Activated CD8-positive, alpha-beta T cell treated with anti-CD3 and anti-CD28 coated beads for 36 hours (primary cell): ENCODE results near the gene DDX23. TPM values are rescaled to one million over a fixed set of nuclear protein-coding genes. Genes with fewer than 3 reads are reported as not detected.
A peak's percentile ranks its signal among the peaks of the same experiment; 100 is the strongest.

Experiments used
- ATAC-seq: fragments of 200-7000 bp; cut with Tn5 transposase; one replicate; pipeline ENCODE4 v1.10.0; 2021; ENCODE audit warnings: mild to moderate bottlenecking, moderate library complexity
- CTCF ChIA-PET: fragments of 350-600 bp; sonication (Branson Sonifier 250); formaldehyde crosslinking; loops from one replicate; lab custom pipeline; 2021; ENCODE audit warnings: antibody characterized with exemption; lab: Charles Lee
- POLR2A ChIA-PET: fragments of 350-600 bp; sonication (Branson Sonifier 250); formaldehyde crosslinking; loops from one replicate; lab custom pipeline; 2021; ENCODE audit warnings: antibody characterized with exemption; lab: Charles Lee
- DNase-seq: peaks from one replicate; pipeline ENCODE4 v3.0.0-alpha.2; 2020
- H3K27ac Mint-ChIP-seq: one replicate; pipeline ENCODE4 v1.8.0; 2021; ENCODE audit warnings: mild to moderate bottlenecking, mixed read lengths
- H3K27me3 Mint-ChIP-seq: one replicate; pipeline ENCODE4 v1.8.0; 2021; ENCODE audit warnings: mixed read lengths
- H3K36me3 Mint-ChIP-seq: one replicate; pipeline ENCODE4 v1.8.0; 2021; ENCODE audit warnings: low read depth, mixed read lengths
- H3K4me1 Mint-ChIP-seq: one replicate; pipeline ENCODE4 v1.8.0; 2021; ENCODE audit warnings: low read depth, mixed read lengths
- H3K4me3 Mint-ChIP-seq: one replicate; pipeline ENCODE4 v1.8.0; 2021; ENCODE audit warnings: mild to moderate bottlenecking, moderate library complexity, mixed read lengths
- H3K9me3 Mint-ChIP-seq: one replicate; pipeline ENCODE4 v1.8.0; 2021; ENCODE audit warnings: mixed read lengths
- intact Hi-C: fragments of 100-400 bp; cut with micrococcal nuclease; formaldehyde crosslinking; loops from one replicate; pipeline ENCODE4 v1.10.0; 2022
- total RNA-seq, 2 experiments: library from RNA; stranded (reverse); gene quantifications; one replicate each; pipeline ENCODE4 v1.2.3, GENCODE V29; 2021
- TF ChIP-seq, protein P1 (sequence below): fragments of 200-600 bp; IDR thresholded peaks from one replicate; pipeline ENCODE4 v1.8.0; 2022; ENCODE audit warnings: antibody characterized with exemption, mild to moderate bottlenecking

The DDX23 gene
- total RNA-seq, 2 experiments from 2014 or later: 84.5 to 95.6 TPM

DNA sequence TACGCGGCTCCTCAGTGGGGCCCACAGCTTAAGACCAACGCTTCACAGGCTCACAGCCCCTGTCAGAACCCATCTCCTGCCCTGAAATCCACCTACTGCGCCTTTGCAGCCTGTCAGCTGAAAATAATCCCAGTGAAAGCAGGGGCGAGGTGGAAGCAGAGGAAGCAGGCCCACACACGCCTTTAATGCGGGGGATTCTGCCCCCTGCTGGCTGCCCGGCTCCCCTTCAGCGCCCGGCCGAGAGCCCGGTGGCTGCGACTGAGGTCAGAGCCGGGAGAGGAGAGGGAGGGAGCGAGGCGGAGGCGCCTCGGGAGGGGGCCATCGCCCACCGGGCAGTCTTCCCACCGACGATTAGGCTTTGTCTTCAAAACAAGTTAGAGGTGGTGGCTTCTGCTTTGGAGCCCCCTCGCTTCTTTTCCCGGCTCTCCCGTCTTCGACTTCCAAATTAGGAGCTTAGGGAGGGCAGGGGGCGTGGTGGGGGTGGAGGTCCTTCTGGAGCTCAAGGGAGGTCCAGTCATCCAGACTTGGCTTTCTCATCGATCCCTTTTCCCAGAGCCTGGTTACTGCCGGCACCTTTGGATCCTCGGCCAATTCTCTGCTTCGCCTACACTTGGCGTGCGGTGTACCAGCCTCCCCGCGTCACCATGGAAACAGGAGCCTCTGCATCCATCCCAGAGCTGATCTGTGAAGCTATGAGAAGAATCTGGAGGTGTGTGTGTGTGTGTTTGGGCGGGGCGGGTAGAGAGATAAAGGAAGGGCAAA lies 38.9 kb upstream of the DDX23 start:
- no peaks in the 10 kb centered on the region for H3K9me3 Mint-ChIP-seq
- DNase-seq: peak; percentile 86
- POLR2A ChIA-PET: interaction anchor here (1.0 to 2.5 kb wide), 5 partner anchors 8 to 38 kb away, joined by 3 to 13 read pairs (median 3); no protein-coding TSS in a partner anchor
- ATAC-seq: peak; percentile 97
- CTCF ChIA-PET: interaction anchor here (0.6 to 5.3 kb wide), 52 partner anchors 8 to 349 kb away, joined by 3 to 294 read pairs (median 6); partner anchors contain the start of genes ARF3, DDX23, FKBP11 and KANSL2
- intact Hi-C loops: loop anchor here (1.0 kb wide), 1 partner anchor 38 kb away; no protein-coding TSS in a partner anchor
- H3K36me3 Mint-ChIP-seq: no peaks in the 10 kb centered on the region
- TF ChIP-seq, protein P1, sequence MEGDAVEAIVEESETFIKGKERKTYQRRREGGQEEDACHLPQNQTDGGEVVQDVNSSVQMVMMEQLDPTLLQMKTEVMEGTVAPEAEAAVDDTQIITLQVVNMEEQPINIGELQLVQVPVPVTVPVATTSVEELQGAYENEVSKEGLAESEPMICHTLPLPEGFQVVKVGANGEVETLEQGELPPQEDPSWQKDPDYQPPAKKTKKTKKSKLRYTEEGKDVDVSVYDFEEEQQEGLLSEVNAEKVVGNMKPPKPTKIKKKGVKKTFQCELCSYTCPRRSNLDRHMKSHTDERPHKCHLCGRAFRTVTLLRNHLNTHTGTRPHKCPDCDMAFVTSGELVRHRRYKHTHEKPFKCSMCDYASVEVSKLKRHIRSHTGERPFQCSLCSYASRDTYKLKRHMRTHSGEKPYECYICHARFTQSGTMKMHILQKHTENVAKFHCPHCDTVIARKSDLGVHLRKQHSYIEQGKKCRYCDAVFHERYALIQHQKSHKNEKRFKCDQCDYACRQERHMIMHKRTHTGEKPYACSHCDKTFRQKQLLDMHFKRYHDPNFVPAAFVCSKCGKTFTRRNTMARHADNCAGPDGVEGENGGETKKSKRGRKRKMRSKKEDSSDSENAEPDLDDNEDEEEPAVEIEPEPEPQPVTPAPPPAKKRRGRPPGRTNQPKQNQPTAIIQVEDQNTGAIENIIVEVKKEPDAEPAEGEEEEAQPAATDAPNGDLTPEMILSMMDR: peak; percentile 98
- H3K4me3 Mint-ChIP-seq: no peak overlapping the region
- peaks cover 7% of the 10 kb centered on the region for H3K27me3 Mint-ChIP-seq
- H3K27ac Mint-ChIP-seq: no peak overlapping the region
- H3K4me1 Mint-ChIP-seq: no peaks in the 10 kb centered on the region

- TF ChIP-seq, protein P1: no peak
- Mint-ChIP-seq H3K4me3 (no peak overlapping the region), H3K9me3 (no peaks in the 10 kb centered on the region), H3K4me1 (no peaks in the 10 kb centered on the region), H3K27me3 (peaks cover 7% of the 10 kb centered on the region), H3K36me3 (no peaks in the 10 kb centered on the region), H3K27ac (no peak overlapping the region)
- CTCF ChIA-PET: interaction anchor here (0.6 to 5.3 kb wide), 37 partner anchors 9 to 313 kb away, joined by 3 to 294 read pairs (median 8); partner anchors contain the start of genes ARF3, DDX23, FKBP11 and RND1
- intact Hi-C loops: no loop called here
- no peak for DNase-seq
- POLR2A ChIA-PET: interaction anchor here (1.0 to 2.5 kb wide), 2 partner anchors 24 to 37 kb away, joined by 3 to 13 read pairs; no protein-coding TSS in a partner anchor
- ATAC-seq: no peak
Observed at GRCh38 chr12:48889679-48890078, 37.7 kb upstream of the DDX23 start.

DNA sequence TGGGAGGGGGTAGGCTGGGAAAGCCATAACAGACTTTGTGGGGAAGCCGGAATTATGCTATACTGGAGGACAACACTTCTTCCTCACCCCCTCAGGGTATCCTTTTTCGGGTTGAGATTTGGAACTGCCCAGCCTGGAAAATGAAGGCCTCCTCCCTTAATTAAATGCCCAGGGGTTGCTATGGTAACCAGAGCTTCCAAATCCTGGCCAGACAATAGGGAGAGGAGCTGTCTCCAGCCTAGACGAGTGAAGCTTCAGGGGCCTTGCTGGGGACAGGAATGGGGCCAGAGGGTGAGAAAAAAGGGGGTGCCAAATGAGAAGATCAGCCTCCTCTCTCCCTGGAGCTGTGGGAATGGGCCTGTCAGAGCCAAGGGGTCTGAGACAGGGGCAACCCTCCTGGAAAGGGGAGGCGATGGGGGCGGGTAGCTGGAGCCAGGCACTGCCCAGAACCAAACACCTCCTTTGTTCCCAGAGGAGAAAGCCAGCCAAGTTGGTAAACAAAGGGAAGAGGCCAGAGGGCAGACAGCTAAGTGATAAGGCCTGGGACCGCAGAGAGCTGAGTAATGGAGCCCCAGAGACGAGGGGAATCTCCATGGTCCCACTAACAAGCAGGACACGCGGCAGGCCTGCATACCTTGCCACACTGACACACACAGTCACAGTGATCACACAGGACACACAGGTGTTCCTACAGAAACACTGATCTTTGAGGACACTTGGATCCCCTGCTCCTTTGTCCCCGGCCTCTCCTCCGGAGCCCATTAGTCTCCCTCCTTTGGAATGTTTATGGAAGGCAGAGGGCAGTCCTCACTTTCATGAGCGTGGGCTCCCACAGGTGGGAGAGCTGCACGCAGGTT lies 31.6 kb upstream of the DDX23 start:
- Mint-ChIP-seq H3K4me3 (no peak overlapping the region), H3K27me3 (peaks cover 22% of the 10 kb centered on the region), H3K4me1 (no peaks in the 10 kb centered on the region), H3K27ac (no peak overlapping the region), H3K36me3 (no peaks in the 10 kb centered on the region), H3K9me3 (no peaks in the 10 kb centered on the region)
- ATAC-seq: no peak
- ChIA-PET POLR2A (interaction anchor here (1.1 to 1.5 kb wide), 2 partner anchors 15 to 16 kb away, joined by 3 read pairs; no protein-coding TSS in a partner anchor), CTCF (interaction anchor here (1.0 to 4.7 kb wide), 5 partner anchors 8 to 96 kb away, joined by 3 to 39 read pairs (median 4); partner anchors contain the start of gene DDX23)
- TF ChIP-seq, protein P1: no peak
- DNase-seq: no peak
- intact Hi-C loops: no loop called here

GRCh38 chr12:48882972-48883304 lies 31.0 kb upstream of the DDX23 start:
- Mint-ChIP-seq H3K27ac (no peak overlapping the region), H3K27me3 (peaks cover 22% of the 10 kb centered on the region), H3K4me3 (no peak overlapping the region), H3K36me3 (no peaks in the 10 kb centered on the region), H3K4me1 (no peaks in the 10 kb centered on the region), H3K9me3 (no peaks in the 10 kb centered on the region)
- ATAC-seq (no peak), DNase-seq (no peak)
- CTCF ChIA-PET: interaction anchor here (1.0 to 4.7 kb wide), 5 partner anchors 8 to 38 kb away, joined by 3 to 39 read pairs (median 4); partner anchors contain the start of gene DDX23
- TF ChIP-seq, protein P1: no peak
- POLR2A ChIA-PET: interaction anchor here (1.5 kb wide), 1 partner anchor 17 kb away, joined by 3 read pairs; no protein-coding TSS in a partner anchor
- intact Hi-C loops: no loop called here
